ENCODE results near the gene PNMA8A.

Gene PNMA8A, protein sequence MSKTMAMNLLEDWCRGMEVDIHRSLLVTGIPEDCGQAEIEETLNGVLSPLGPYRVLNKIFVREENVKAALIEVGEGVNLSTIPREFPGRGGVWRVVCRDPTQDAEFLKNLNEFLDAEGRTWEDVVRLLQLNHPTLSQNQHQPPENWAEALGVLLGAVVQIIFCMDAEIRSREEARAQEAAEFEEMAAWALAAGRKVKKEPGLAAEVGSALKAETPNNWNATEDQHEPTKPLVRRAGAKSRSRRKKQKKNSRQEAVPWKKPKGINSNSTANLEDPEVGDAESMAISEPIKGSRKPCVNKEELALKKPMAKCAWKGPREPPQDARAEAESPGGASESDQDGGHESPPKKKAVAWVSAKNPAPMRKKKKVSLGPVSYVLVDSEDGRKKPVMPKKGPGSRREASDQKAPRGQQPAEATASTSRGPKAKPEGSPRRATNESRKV

DNA sequence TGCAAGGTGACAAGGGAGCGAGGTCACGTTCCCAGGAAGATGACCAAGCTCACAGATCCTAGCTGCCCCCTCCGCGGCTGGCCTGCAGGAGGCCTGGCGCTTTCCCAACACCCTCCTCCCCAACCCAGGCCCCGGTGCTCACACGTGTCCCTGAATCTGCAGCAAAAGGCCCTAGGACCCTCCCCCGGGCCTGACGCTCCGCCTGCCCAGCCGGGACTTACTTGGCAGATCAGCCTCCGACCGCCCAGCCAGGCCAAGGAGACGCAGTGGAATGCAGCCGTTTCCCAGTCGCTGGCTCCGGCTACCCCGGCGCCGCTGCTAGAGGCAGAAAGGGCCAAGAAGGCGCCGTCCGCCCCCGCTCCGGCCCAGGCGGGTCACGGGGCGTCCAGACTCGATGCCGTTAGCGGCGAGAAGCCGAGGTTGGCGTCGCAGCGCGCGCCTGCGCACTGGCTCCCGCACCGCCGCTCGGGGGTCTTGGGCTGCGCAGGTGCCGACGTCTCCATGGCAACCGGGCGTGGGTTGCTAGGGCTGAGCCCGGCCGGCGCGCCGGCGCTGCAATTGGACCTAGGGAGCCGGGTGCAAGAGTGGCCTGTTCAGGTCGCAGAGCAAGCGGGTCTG, at the start of gene PNMA8A:
PNMA8A (minus strand) TSS at position 448 of the 618 bp plus-strand sequence. CDS start 528 bp downstream, outside the sequence.
- Histone ChIP-seq H3K4me3 (ENCODE audit: low read depth, low read length) (peak within 1 kb of the TSS; percentile 65), H3K36me3 (peaks cover 33% of the 10 kb centered on the region), H3K27me3 (ENCODE audit: insufficient read depth, low read depth, severe bottlenecking) (no peaks in the 10 kb centered on the region), H3K27ac (peak within 1 kb of the TSS; percentile 69), H3K9me3 (ENCODE audit: severe bottlenecking) (no peaks in the 10 kb centered on the region)
- TF ChIP-seq, protein P1, sequence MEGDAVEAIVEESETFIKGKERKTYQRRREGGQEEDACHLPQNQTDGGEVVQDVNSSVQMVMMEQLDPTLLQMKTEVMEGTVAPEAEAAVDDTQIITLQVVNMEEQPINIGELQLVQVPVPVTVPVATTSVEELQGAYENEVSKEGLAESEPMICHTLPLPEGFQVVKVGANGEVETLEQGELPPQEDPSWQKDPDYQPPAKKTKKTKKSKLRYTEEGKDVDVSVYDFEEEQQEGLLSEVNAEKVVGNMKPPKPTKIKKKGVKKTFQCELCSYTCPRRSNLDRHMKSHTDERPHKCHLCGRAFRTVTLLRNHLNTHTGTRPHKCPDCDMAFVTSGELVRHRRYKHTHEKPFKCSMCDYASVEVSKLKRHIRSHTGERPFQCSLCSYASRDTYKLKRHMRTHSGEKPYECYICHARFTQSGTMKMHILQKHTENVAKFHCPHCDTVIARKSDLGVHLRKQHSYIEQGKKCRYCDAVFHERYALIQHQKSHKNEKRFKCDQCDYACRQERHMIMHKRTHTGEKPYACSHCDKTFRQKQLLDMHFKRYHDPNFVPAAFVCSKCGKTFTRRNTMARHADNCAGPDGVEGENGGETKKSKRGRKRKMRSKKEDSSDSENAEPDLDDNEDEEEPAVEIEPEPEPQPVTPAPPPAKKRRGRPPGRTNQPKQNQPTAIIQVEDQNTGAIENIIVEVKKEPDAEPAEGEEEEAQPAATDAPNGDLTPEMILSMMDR (IDR thresholded peaks at IDR 0.05; ENCODE audit: low read depth, low read length) = no peak
- peak; percentile 87 for DNase-seq

DNA sequence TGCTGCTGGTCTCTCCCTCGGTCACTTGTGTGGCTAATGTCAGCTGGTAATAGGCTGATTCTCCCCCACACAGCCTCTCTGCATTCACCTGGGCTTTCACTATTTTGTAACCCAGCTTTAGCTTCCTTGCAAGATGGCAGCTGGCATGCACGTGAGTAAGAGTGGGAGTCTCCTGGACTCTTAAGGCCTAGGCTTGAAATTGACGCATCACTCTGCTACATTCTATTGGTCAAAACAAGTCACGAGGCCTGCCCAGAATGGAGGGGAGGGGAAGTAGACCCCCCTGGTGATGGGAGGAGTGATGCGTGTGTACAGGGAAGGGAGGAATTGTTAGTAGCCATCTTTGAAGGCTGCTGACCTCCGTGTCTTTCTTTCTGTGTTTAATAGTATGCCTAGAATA, 49.3 kb upstream of the PNMA8A start:
- TF ChIP-seq, protein P1 (IDR thresholded peaks at IDR 0.05; ENCODE audit: low read depth, low read length) = no peak
- no peaks in the 10 kb centered on the region for H3K36me3 ChIP-seq
- no peaks in the 10 kb centered on the region for H3K27me3 ChIP-seq (ENCODE audit: insufficient read depth, low read depth, severe bottlenecking)
- no peaks in the 10 kb centered on the region for H3K9me3 ChIP-seq (ENCODE audit: severe bottlenecking)
- H3K4me3 ChIP-seq (ENCODE audit: low read depth, low read length) = no peak overlapping the region
- H3K27ac ChIP-seq = no peak overlapping the region
- no peak for DNase-seq

DNA sequence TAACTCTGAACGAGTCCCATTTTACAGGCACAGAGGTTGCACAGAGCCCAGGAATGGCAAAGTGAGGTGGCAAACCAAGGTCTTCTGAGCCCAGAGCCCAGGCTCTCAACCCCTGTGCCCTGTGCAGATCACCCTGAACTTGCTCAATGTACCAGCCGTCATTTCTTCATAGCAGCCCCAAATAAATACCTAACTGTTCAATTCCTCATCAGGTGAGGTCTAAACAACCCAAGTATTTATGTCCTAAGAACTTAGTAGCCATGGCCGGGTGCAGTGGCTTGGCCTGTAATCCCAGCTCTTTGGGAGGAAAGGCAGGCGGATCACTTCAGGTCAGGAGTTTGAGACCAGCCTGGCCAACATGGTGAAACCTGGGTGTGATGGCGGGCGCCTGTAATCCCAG, 46.1 kb upstream of the PNMA8A start:
- H3K36me3 ChIP-seq = no peaks in the 10 kb centered on the region
- H3K4me3 ChIP-seq (ENCODE audit: low read depth, low read length) = no peak overlapping the region
- no peaks in the 10 kb centered on the region for H3K27me3 ChIP-seq (ENCODE audit: insufficient read depth, low read depth, severe bottlenecking)
- no peak for DNase-seq
- TF ChIP-seq, protein P1 (IDR thresholded peaks at IDR 0.05; ENCODE audit: low read depth, low read length) = no peak
- H3K9me3 ChIP-seq (ENCODE audit: severe bottlenecking) = no peaks in the 10 kb centered on the region
- no peak overlapping the region for H3K27ac ChIP-seq

DNA sequence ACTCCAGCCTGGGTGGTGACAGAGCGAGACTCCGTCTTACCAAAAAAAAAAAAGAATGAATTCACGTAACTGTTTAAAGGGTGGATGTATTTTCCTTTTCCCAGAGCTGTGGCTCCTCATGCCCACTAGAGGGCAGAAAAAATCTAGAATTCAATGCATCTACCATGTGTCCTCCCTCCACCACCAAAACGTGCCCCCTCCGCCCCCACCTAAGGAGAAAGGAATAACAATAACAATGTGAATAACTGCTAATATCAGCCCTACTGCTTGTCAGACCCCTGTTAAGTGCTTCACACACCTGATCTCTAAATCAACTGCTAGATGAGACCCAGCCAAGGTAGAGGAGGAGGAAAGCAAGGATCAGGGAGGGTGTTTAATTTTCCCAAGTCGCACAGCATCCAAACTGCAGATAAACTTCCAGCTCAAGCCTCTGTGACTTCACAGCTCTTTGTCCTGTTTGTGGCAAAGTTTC, 44.6 kb upstream of the PNMA8A start:
- H3K27me3 ChIP-seq (ENCODE audit: insufficient read depth, low read depth, severe bottlenecking) = no peaks in the 10 kb centered on the region
- no peak for DNase-seq
- peaks cover 8% of the 10 kb centered on the region for H3K9me3 ChIP-seq (ENCODE audit: severe bottlenecking)
- no peak overlapping the region for H3K27ac ChIP-seq
- no peak overlapping the region for H3K4me3 ChIP-seq (ENCODE audit: low read depth, low read length)
- TF ChIP-seq, protein P1 (IDR thresholded peaks at IDR 0.05; ENCODE audit: low read depth, low read length) = peak; percentile 52
- no peaks in the 10 kb centered on the region for H3K36me3 ChIP-seq

DNA sequence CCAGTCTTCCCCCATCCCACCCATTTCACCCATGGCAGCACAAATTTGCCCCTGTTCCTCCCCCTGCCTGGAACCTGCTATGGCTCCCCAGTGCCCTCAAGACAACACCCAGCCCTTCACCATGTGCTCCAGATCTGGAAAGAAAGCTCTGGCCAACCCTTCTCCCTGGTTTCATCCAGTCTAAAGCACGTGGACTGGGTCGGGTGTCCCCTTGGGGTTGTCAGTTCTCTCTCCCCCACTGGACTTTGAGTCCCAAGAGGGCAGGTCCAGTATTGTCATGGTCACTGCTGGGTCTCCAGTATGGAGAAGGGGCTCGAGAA, 43.9 kb upstream of the PNMA8A start:
- Histone ChIP-seq H3K36me3 (no peaks in the 10 kb centered on the region), H3K9me3 (ENCODE audit: severe bottlenecking) (peaks cover 8% of the 10 kb centered on the region), H3K27me3 (ENCODE audit: insufficient read depth, low read depth, severe bottlenecking) (no peaks in the 10 kb centered on the region), H3K27ac (no peak overlapping the region), H3K4me3 (ENCODE audit: low read depth, low read length) (no peak overlapping the region)
- no peak for DNase-seq
- TF ChIP-seq, protein P1 (IDR thresholded peaks at IDR 0.05; ENCODE audit: low read depth, low read length) = no peak

Data from WERI-Rb-1 (cell line).